ENCODE results near the gene C1orf21. TPM values are rescaled to one million over a fixed set of nuclear protein-coding genes. Genes with fewer than 3 reads are reported as not detected.
"Not testable (repeated sequence)": the region's sequence is repeated elsewhere in the genome, so short reads cannot be mapped to it uniquely, and the experiment has no call there.

Gene C1orf21, protein sequence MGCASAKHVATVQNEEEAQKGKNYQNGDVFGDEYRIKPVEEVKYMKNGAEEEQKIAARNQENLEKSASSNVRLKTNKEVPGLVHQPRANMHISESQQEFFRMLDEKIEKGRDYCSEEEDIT
- 7.9 TPM for polyA plus RNA-seq (2013, experiment 1 of 2)
- 8.9 TPM for polyA plus RNA-seq (2013, experiment 2 of 2)

DNA sequence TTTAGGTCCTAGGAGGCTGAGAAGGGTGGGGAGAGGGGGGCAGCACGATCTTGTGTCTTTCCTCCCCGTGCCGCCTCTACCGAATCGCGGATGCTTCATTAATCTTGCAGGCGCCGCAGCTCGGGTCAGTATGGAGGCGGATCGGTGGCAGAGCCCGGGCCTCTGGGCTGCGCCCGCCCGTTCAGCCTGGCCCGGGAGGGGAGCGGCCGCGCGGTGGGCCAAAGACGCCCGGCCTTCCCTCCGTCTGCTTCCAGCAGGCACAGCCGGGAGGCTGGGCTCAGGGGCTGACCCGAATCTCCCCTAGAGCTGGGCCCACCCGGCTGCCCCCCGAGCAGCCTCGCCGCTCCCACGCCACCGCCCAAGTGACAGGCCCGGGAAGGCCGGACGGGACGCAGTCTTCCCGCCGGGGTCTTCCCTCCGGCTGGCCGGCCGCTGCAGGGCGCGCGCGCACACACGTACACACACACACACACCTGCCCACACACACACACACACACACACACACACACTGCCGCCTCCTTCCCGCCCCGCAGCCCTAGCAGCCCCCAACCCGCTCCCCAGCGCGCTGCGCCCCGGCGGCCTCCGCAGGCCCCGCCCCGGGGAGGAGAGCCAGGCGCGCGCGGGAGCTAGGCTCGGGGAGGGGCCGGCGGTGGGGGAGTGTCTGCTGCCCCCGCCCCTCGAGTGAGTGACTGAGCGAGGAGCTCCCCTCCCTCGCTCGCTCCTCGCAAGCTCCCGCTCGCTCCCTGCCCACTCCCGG lies at the start of gene C1orf21:
C1orf21 (plus strand) TSS at position 718 of the 757 bp plus-strand sequence. CDS start 90,481 bp downstream, outside the sequence.
- H2BK15ac ChIP-seq (replicated peaks; ENCODE audit: low read depth): peak within 1 kb of the TSS; percentile 93
- WGBS (ENCODE audit: extremely low coverage, insufficient coverage, low lambda C conversion rate): no CpG with 5 or more reads among the region's 73 CpGs
- H3K18ac ChIP-seq (ENCODE audit: low read length): peak within 1 kb of the TSS; percentile 69

DNA sequence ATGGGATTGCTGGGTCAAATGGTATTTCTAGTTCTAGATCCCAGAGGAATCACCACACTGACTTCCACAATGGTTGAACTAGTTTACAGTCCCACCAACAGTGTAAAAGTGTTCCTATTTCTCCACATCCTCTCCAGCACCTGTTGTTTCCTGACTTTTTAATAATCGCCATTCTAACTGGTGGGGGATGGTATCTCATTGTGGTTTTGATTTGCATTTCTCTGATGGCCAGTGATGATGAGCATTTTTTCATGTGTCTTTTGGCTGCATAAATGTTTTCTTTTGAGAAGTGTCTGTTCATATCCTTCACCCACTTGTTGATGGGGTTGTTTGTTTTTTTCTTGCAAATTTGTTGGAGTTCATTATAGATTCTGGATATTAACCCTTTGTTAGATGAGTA lies 49.0 kb upstream of the C1orf21 start:
- H3K9ac ChIP-seq (ENCODE audit: low read length); H3K27ac ChIP-seq (ENCODE audit: low read depth, low read length); H3K4me3 ChIP-seq (ENCODE audit: low read length); H3K4me2 ChIP-seq (ENCODE audit: low read length); H4K8ac ChIP-seq (ENCODE audit: low read depth, low read length); H3K27me3 ChIP-seq (ENCODE audit: insufficient read depth, low read length, poor library complexity); H3K23ac ChIP-seq (ENCODE audit: low read length); H4K5ac ChIP-seq (ENCODE audit: low read length); H3K4me1 ChIP-seq (ENCODE audit: control insufficient read depth, low read depth, low read length); DNase-seq; H2BK5ac ChIP-seq (ENCODE audit: low read length); H3K36me3 ChIP-seq (ENCODE audit: control insufficient read depth, insufficient read depth, low read length); H2BK120ac ChIP-seq (ENCODE audit: low read depth, low read length); H2BK15ac ChIP-seq (replicated peaks; ENCODE audit: low read depth); H3K4ac ChIP-seq (ENCODE audit: low read depth, low read length); H3K56ac ChIP-seq (ENCODE audit: low read length); H3K79me1 ChIP-seq (ENCODE audit: low read length); H2AK5ac ChIP-seq (ENCODE audit: low read length); H3K18ac ChIP-seq (ENCODE audit: low read length); H3K79me2 ChIP-seq (ENCODE audit: control insufficient read depth, insufficient read depth, low read length): not testable (repeated sequence)
- no CpG with 5 or more reads among the region's 1 CpG for whole genome bisulfite sequencing (ENCODE audit: extremely low coverage, insufficient coverage, low lambda C conversion rate)

More for the DNA sequence above, at the start of gene C1orf21:
- DNase-seq: peak; percentile 90
- Histone ChIP-seq H4K8ac (ENCODE audit: low read depth, low read length) (peak within 1 kb of the TSS; percentile 84), H2BK5ac (ENCODE audit: low read length) (no peak within 1 kb of the TSS), H3K9ac (ENCODE audit: low read length) (peak within 1 kb of the TSS; percentile 76), H3K4me2 (ENCODE audit: low read length) (peak within 1 kb of the TSS; percentile 85), H3K27ac (ENCODE audit: low read depth, low read length) (peak within 1 kb of the TSS; percentile 46), H3K4me1 (ENCODE audit: control insufficient read depth, low read depth, low read length) (no peaks in the 10 kb centered on the region), H3K4me3 (ENCODE audit: low read length) (peak within 1 kb of the TSS; percentile 64), H3K56ac (ENCODE audit: low read length) (peak within 1 kb of the TSS; percentile 80), H3K4ac (ENCODE audit: low read depth, low read length) (peak within 1 kb of the TSS; percentile 5), H3K79me2 (ENCODE audit: control insufficient read depth, insufficient read depth, low read length) (no peaks in the 10 kb centered on the region), H3K36me3 (ENCODE audit: control insufficient read depth, insufficient read depth, low read length) (no peaks in the 10 kb centered on the region), H2AK5ac (ENCODE audit: low read length) (no peak within 1 kb of the TSS), H3K27me3 (ENCODE audit: insufficient read depth, low read length, poor library complexity) (peaks cover 24% of the 10 kb centered on the region), H4K5ac (ENCODE audit: low read length) (no peak within 1 kb of the TSS), H3K23ac (ENCODE audit: low read length) (no peak within 1 kb of the TSS), H3K79me1 (ENCODE audit: low read length) (no peaks in the 10 kb centered on the region), H2BK120ac (ENCODE audit: low read depth, low read length) (peak within 1 kb of the TSS; percentile 48)

DNA sequence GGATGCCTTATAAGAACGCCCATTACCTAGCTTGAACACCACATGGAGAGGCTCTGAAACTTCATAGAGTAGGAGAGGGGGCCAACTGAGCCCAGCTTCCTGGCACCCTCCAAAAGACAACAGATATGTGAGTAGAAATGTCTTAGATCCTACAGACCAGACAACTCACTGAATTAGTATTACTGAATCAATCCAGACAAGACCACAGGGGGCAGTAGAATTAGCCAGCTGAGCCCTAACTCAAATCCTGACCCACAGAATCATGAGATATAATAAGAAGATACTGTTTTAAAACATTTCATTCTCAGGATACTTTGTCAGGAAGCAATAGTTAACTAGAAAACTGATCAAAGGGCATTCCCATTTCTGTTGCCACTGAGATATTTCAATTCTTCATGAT lies 45.8 kb upstream of the C1orf21 start:
- H3K4me2 ChIP-seq (ENCODE audit: low read length): no peak overlapping the region
- H3K23ac ChIP-seq (ENCODE audit: low read length): no peak overlapping the region
- no peak overlapping the region for H3K4ac ChIP-seq (ENCODE audit: low read depth, low read length)
- no peaks in the 10 kb centered on the region for H3K27me3 ChIP-seq (ENCODE audit: insufficient read depth, low read length, poor library complexity)
- DNase-seq: no peak
- H3K18ac ChIP-seq (ENCODE audit: low read length): no peak overlapping the region
- no peak overlapping the region for H3K56ac ChIP-seq (ENCODE audit: low read length)
- no peaks in the 10 kb centered on the region for H3K79me1 ChIP-seq (ENCODE audit: low read length)
- H2BK120ac ChIP-seq (ENCODE audit: low read depth, low read length): no peak overlapping the region
- H4K8ac ChIP-seq (ENCODE audit: low read depth, low read length): no peak overlapping the region
- no peak overlapping the region for H2BK5ac ChIP-seq (ENCODE audit: low read length)
- H3K27ac ChIP-seq (ENCODE audit: low read depth, low read length): no peak overlapping the region
- no peaks in the 10 kb centered on the region for H3K36me3 ChIP-seq (ENCODE audit: control insufficient read depth, insufficient read depth, low read length)
- H2AK5ac ChIP-seq (ENCODE audit: low read length): no peak overlapping the region
- H2BK15ac ChIP-seq (replicated peaks; ENCODE audit: low read depth): no peak overlapping the region
- no peaks in the 10 kb centered on the region for H3K79me2 ChIP-seq (ENCODE audit: control insufficient read depth, insufficient read depth, low read length)
- no CpG with 5 or more reads among the region's 1 CpG for WGBS (ENCODE audit: extremely low coverage, insufficient coverage, low lambda C conversion rate)
- H3K9ac ChIP-seq (ENCODE audit: low read length): no peak overlapping the region
- H4K5ac ChIP-seq (ENCODE audit: low read length): no peak overlapping the region
- H3K4me3 ChIP-seq (ENCODE audit: low read length): no peak overlapping the region
- no peaks in the 10 kb centered on the region for H3K4me1 ChIP-seq (ENCODE audit: control insufficient read depth, low read depth, low read length)

DNA sequence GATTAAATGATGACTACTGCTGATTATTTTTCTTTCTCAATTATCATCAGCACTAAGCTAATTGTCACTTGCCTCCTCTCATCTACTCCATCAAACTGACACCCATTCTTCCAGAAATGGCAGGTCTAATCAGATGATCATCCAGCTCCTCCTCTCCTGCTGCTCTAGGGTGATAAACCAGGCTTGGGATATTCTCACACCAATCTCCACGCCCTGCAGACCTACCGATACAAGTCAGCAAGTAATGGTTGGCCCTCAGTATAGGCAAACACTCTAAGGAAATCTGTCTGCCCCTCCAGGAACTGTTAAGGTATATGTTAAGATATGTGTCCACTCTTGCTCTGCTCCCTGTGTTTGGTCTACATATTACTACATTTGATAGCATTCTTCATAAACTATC lies 36.3 kb upstream of the C1orf21 start:
- H2BK120ac ChIP-seq (ENCODE audit: low read depth, low read length): no peak overlapping the region
- H2BK5ac ChIP-seq (ENCODE audit: low read length): no peak overlapping the region
- no peak overlapping the region for H2BK15ac ChIP-seq (replicated peaks; ENCODE audit: low read depth)
- H4K5ac ChIP-seq (ENCODE audit: low read length): no peak overlapping the region
- no peaks in the 10 kb centered on the region for H3K27me3 ChIP-seq (ENCODE audit: insufficient read depth, low read length, poor library complexity)
- H3K4me3 ChIP-seq (ENCODE audit: low read length): no peak overlapping the region
- no peak overlapping the region for H3K23ac ChIP-seq (ENCODE audit: low read length)
- H3K4ac ChIP-seq (ENCODE audit: low read depth, low read length): no peak overlapping the region
- no peak overlapping the region for H3K27ac ChIP-seq (ENCODE audit: low read depth, low read length)
- peak; percentile 90 for DNase-seq
- no peak overlapping the region for H2AK5ac ChIP-seq (ENCODE audit: low read length)
- H4K8ac ChIP-seq (ENCODE audit: low read depth, low read length): no peak overlapping the region
- H3K4me1 ChIP-seq (ENCODE audit: control insufficient read depth, low read depth, low read length): no peaks in the 10 kb centered on the region
- no peaks in the 10 kb centered on the region for H3K79me1 ChIP-seq (ENCODE audit: low read length)
- no CpG with 5 or more reads among the region's 2 CpGs for WGBS (ENCODE audit: extremely low coverage, insufficient coverage, low lambda C conversion rate)
- no peak overlapping the region for H3K4me2 ChIP-seq (ENCODE audit: low read length)
- no peak overlapping the region for H3K9ac ChIP-seq (ENCODE audit: low read length)
- H3K18ac ChIP-seq (ENCODE audit: low read length): no peak overlapping the region
- no peak overlapping the region for H3K56ac ChIP-seq (ENCODE audit: low read length)
- H3K79me2 ChIP-seq (ENCODE audit: control insufficient read depth, insufficient read depth, low read length): no peaks in the 10 kb centered on the region
- no peaks in the 10 kb centered on the region for H3K36me3 ChIP-seq (ENCODE audit: control insufficient read depth, insufficient read depth, low read length)

DNA sequence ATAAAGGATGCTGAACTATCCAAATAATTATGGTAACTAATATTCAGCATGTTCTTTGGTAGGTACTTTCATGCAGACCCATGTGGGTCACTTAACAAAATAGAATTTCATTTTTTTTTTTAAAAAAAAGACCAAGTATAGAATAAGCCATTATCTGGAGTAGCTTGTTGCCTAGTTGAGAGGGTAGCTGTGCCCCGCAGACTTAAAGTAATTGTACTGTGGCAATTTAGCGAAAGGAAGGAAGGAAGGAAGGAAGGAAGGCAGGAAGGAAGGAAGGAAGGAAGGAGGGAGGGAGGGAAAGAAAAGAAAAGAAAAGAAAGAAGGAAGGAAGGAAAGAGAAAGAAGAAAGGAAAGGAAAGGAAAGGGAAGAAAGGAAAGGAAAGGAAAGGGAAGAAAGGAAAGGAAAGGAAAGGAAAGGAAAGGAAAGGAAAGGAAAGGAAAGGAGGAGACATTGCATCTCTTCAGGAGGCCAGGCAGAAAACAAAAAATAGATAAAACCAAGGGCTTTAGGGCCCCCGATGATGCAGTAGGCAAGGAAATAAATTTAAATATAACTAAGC lies 35.3 kb upstream of the C1orf21 start:
- Histone ChIP-seq H3K4me3 (ENCODE audit: low read length) (no peak overlapping the region), H3K23ac (ENCODE audit: low read length) (no peak overlapping the region), H4K5ac (ENCODE audit: low read length) (no peak overlapping the region), H3K27me3 (ENCODE audit: insufficient read depth, low read length, poor library complexity) (no peaks in the 10 kb centered on the region), H3K9ac (ENCODE audit: low read length) (no peak overlapping the region), H4K8ac (ENCODE audit: low read depth, low read length) (no peak overlapping the region), H2AK5ac (ENCODE audit: low read length) (no peak overlapping the region), H3K4me2 (ENCODE audit: low read length) (no peak overlapping the region), H3K27ac (ENCODE audit: low read depth, low read length) (no peak overlapping the region), H3K56ac (ENCODE audit: low read length) (no peak overlapping the region), H3K4ac (ENCODE audit: low read depth, low read length) (no peak overlapping the region), H3K36me3 (ENCODE audit: control insufficient read depth, insufficient read depth, low read length) (no peaks in the 10 kb centered on the region), H2BK120ac (ENCODE audit: low read depth, low read length) (no peak overlapping the region), H3K79me1 (ENCODE audit: low read length) (no peaks in the 10 kb centered on the region), H3K4me1 (ENCODE audit: control insufficient read depth, low read depth, low read length) (no peaks in the 10 kb centered on the region), H2BK5ac (ENCODE audit: low read length) (no peak overlapping the region), H3K79me2 (ENCODE audit: control insufficient read depth, insufficient read depth, low read length) (no peaks in the 10 kb centered on the region), H2BK15ac (replicated peaks; ENCODE audit: low read depth) (no peak overlapping the region), H3K18ac (ENCODE audit: low read length) (no peak overlapping the region)
- DNase-seq: no peak
- no CpG with 5 or more reads among the region's 3 CpGs for WGBS (ENCODE audit: extremely low coverage, insufficient coverage, low lambda C conversion rate)

All from mesendoderm (in vitro differentiated cells).